H1 (cell line): ENCODE data around the gene MGAT5.

Experiments
- ATF3 ChIP-seq: IDR thresholded peaks from 2 replicates; pipeline ENCODE4 v1.6.1; 2011; ENCODE audit warnings: low read depth, mild to moderate bottlenecking, low read length; ENCODE audit not compliant: insufficient read depth
- FOSL1 ChIP-seq: IDR thresholded peaks from 2 replicates; pipeline ENCODE4 v1.6.1; 2011; ENCODE audit warnings: mild to moderate bottlenecking, low read depth, low read length, moderate library complexity; ENCODE audit not compliant: insufficient read depth
- SRF ChIP-seq: IDR thresholded peaks from 2 replicates; pipeline ENCODE4 v1.6.1; 2011; ENCODE audit warnings: mild to moderate bottlenecking, low read depth, low read length, moderate library complexity

- TF ChIP-seq SRF (no peak), ATF3 (no peak), FOSL1 (no peak)
Measured at GRCh38 chr2:134257965-134258683, 4.3 kb downstream of the MGAT5 start.
